Activated T-cell treated with anti-CD3 and anti-CD28 coated beads, Interleukin-2, amount 50 U/mL, for 48 hours (primary cell): Measurements from ENCODE around the gene TNS3.

Experiments
- DNase-seq, 2 experiments: peaks; one replicate each; pipeline ENCODE4 v3.0.0-alpha.2; 2020

Gene TNS3

DNA sequence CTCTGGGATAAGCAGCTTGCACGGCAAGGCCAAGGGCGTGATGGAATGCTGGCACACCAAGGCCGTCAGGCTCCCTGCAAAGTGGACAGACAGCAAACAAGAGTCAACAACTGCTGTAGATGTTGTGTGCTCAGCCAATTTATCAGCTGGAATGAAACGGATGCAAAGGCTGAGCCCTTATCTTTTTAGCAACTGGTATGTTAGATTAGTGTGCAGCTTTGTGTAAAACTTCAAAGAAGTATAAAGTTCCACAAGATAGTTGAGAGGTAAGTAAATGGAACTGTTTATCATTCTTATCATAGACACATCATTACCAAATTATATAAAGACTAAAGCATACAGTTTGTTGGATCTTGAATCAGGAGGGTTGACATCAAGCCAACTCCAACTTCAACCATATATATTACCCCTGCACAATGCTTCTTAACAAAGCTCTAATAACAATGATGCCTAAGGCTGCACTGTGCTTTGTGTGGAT lies 289.0 kb downstream of the TNS3 start:
- DNase-seq: no peak

- peak; percentile 30 to 37 for DNase-seq
These were observed 290.3 kb downstream of the TNS3 start for GRCh38 chr7:47291461-47292081.

GRCh38 chr7:47290867-47291266 lies 291.0 kb downstream of the TNS3 start:
- DNase-seq: no peak

DNA sequence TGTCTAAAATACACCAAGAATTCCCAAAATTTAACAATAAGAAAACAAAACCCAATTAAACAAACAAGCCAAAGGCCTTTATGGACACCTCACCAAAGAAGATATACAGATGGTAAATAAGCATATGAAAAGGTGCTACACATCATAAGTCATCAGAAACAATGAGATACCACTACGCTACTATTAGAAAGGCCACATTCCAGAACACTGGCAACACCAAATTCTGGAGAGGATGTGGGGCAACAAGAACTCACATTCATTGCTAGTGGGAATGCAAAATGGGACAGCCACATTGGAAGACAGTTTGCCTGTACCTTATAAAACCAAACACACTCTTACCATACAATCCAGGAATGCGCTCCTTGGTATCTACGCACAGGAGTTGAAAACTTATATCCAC lies 291.4 kb downstream of the TNS3 start:
- DNase-seq: no peak

DNA sequence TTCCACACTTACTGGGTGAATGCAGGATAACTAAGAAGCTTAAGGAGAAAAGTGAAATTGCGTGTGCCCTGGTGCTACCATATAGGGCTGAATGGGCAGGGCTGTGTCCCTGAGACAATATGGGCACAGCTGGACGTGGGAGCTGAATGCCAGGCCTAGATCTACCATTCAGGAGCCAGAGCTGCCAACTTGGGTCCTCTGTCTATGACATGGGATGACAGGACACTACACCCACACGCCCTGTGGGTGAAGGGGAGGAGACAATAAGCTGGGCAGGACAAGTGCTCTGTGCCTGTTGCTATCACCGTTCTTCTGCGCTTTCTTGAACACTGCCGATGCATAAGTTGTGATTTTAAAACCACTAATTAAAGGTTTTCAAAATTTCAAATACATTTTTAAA lies 293.9 kb downstream of the TNS3 start:
- DNase-seq: no peak

DNA sequence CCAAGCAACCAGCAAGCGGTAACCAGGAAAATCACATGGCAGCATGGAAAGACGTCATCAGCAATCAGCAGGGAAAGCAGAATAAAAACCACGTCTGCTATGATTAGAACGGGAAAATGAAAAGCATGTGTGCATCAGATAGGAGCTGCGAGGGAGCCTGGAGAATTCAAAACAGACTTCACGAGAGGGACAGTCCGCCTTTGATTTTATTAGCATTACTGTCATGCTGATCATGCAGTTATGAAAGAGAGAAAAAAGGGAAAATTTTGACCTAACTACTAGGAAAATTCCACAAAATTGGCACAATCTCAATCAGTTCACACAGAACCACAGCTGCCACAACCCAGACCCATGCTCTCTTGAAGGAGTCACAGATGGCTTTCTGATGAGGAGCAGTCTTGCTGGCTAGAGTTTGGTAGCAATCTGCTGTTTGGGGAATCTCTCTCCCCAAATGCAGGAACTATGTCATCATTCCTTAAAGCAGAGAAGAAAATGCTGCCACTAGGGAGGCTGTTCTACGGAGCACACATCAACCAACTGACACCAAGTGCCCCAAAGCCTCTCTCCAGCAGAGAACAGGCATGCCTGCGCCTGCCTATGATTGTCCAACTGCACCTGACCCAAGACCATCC lies 295.9 kb downstream of the TNS3 start:
- no peak for DNase-seq

- DNase-seq: no peak
These were observed 296.9 kb downstream of the TNS3 start for GRCh38 chr7:47284691-47285635.

DNA sequence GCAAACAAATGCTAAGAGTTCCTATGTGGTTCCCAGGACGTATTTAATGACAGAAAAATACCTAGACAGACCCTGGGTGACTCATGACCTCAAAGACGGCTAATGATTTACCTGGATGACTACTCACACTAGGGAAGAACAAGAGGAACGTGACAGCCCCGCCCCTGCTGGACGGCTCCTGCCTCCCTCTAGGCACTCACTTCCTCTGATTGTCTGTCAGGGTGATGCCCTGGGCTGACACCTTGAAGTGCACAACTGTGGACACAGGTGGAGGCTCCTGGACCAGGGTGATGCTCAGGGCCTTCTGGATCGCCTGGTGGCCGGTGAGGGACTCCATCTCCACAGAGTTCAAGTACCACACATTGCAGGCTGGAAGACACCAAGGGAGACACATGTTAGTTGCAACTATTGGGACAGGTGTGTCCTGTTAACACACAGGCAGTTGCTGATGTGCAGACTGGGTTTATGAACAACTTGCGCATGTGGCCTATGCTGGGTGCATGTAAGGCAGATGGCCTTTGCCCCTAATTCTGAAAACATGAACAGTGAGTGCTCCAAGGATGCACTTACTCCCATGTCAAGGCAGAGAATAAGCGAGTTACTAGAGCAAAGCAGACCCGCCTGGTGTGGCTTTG lies 298.3 kb downstream of the TNS3 start:
- no peak for DNase-seq

GRCh38 chr7:47282790-47283496 lies 299.0 kb downstream of the TNS3 start:
- DNase-seq: no peak

DNA sequence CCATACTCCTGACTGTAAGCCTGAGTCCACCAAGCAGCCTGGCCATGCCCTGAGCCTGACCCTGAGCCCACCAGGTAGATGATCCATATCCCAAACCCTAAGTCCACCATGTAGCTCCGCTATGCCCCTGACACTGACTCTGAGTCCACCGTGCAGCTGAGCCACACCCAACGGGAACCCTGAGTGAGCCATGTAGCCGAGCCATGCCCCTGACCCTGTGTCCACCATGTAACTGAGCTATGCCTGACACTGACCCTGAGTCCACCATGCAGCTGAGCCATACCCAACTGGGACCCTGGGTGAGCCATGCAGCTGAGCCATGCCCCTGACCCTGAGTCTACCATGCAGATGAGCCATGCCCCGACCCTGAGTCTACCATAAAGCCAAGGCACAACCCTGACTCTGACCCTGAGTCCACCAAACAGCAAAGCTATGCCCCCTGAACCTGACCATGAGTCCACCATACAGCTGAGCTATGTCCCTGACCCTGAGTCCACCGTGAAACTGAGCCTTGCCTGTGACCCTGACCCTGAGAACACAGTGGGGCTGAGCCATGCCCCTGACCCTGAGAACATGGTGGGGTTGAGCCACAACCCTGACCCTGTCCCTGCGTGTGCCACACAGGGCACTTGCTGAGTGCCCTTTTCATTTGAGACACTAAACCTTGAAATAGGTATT lies 299.8 kb downstream of the TNS3 start:
- DNase-seq: no peak

DNA sequence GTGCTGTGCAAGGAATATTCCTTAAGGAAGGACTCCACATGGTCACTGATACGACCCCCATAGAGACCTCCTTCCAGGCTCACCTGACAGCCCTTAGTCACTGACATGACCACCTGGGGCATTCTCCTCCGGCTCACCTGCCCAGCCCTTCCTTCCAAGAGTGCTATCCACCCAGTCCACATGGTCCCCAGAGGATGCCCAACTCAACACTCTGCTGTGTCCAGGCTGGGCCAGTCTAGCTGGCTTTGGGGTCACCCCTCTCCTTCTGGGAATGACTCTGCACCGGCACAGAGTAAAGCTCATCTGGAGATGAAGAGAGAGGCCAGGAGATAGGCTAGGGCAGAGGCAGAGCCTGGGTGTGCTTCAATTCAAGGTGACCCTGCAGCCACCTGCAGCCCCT lies 300.8 kb downstream of the TNS3 start:
- no peak for DNase-seq

DNA sequence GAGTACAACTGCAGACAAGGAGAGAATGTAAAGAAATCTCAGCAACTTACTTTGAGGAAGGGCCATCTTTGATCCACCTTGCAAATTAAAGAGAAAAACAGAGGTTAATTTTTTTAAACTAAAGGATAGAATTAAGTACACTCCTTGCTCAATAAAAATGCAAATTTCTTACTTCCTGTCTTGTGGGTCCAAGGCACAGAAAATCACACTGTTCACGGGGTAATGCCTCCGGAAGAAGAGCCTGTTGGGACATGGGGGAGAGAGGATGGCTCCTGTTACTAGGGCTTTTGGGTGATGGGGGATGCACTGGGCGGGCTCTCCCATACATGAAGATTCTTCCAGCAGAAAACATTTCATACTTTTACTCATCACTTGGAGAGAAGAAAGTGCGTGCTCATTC lies 301.8 kb downstream of the TNS3 start:
- DNase-seq: no peak

GRCh38 chr7:47278043-47278442 lies 303.9 kb downstream of the TNS3 start:
- DNase-seq: no peak

DNA sequence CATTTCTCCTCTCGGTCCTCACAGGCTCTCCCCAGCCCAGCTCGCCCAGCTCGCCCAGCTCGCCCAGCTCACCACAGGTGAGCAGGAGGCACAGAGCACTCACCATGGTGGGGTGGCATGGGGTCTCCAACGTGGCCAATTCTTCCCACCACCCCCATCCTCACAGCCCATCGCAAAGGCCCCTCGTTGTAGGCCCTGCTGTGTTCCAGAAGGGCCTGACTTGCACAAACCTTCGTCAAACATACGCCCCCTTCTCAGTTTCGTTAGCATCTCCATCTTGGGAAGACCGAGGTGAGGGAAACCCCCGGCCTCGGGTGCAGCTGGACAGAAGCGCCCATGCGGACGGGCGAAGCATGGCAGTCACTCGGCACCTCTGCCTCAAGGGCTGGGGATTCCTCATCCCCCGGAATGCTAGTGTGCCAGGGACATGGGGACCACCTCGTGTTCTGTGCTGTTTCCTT lies 304.6 kb downstream of the TNS3 start:
- no peak for DNase-seq

GRCh38 chr7:47273974-47274766 lies 307.7 kb downstream of the TNS3 start:
- no peak for DNase-seq

GRCh38 chr7:47273088-47273487 lies 308.8 kb downstream of the TNS3 start:
- no peak for DNase-seq

GRCh38 chr7:47271749-47272148 lies 310.2 kb downstream of the TNS3 start:
- no peak for DNase-seq

- DNase-seq: no peak
These were observed 312.8 kb downstream of the TNS3 start for GRCh38 chr7:47268851-47269836.

- no peak for DNase-seq
These were observed 314.6 kb downstream of the TNS3 start for GRCh38 chr7:47267346-47267745.

DNA sequence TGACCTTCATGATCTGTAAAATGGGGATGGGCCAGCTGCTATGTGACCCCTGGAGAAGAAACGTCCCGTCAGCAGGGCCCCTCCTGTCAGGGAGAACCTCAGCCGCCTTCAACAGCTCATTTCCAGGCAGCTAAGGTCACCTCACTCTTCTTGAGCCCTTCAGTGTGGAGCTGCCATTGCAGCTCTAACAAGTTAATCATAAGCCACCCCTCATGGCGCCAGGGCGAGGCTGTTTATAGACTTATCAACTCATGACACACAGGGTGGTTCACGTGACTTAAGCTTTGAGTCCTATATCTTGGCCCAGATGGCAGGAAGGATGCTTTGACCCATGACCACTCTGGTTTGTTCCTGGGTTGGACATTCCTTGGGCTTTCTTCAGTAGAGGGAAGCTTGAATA lies 315.1 kb downstream of the TNS3 start:
- no peak for DNase-seq
